Jurkat, Clone E6-1 (cell line): Measurements from ENCODE around the gene ANOS1.

Source experiments
- DNase-seq: peaks from one replicate; pipeline ENCODE4 v3.0.0-alpha.2; 2011; ENCODE audit warnings: low read depth, low spot score
- H3K4me3 ChIP-seq: 2 replicates; pipeline ENCODE4 v1.5.1; 2011; ENCODE audit warnings: mild to moderate bottlenecking, low read length, control low read depth, moderate library complexity

ANOS1 gene

DNA sequence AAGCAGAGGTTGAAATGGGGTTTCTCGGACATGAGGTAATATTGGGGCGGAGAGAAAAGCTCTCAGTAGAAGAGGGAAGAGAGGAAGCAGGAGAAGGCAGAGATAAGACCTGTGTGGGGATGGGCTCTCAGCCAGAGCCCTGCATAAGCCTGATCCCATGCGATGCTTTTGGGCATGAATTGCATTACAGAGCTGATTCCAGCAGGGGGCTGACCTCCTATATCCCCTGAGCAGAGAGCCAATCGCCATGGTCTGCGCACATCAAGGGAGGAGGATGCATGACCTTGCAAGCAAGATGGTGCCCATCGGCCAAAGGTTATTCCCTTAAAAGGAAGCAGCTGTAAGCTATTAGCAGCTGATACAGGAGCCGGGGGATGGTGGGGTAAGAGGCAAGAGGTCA is 7.6 kb downstream of the ANOS1 start:
- no peak for DNase-seq

DNA sequence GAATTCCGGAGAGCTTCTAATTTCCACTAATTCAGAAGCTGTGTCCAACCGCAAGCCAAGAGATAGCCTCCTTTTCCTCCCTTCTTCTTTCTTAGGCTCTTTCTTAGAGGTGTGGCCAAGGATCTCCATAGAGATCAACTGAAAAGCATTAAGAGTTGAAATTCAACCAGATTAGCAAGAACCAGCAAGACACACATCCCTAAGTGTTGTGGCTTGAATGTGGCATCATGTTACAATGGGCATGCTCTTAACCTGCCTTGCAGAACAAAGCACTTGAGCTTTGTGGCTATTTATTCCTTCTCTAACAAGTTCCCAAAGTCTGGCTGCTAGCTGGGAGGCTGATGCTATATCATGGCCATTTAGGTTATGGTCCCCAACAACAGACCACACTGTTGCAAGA is 10.4 kb downstream of the ANOS1 start:
- no peak for DNase-seq
- H3K4me3 ChIP-seq: no peak overlapping the region

More for the DNA sequence above, 7.6 kb downstream of the ANOS1 start:
- no peak overlapping the region for H3K4me3 ChIP-seq

DNA sequence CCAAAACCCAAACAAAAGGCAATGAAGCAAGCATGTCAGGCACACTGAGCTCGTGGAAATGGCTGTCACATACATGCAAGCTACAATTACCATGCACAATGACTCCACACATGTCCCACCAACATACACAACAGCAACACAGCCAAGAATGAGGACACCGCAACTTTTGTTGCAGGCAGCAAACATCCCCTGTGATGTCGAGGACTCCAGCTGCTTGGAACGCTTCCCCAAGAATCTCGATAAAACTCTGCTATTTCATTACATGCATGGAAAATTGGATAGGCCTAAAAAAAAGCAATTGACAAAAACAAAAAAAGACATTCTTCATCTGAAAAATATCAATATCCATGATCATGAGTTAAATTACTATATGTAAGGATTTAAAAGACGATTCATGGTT is 11.8 kb downstream of the ANOS1 start:
- H3K4me3 ChIP-seq: no peak overlapping the region
- no peak for DNase-seq

DNA sequence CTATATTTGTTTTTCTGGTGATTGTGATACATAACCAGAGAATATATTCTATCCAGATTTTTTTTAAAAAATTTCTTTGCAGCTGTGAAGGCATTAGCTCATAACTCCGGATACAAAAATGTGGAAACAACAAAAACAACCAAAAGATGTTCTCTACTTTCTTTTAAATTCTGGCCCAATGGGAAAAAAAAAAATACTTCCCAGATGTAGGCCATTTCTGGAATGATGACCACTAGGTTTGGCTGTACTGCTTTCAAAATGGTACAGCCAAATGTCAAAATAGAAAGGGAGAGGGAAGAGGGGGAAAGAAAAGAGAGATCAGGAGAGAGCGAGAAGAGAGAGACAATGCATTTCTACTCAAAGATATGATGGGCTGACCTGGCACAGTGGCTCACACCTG is 14.6 kb downstream of the ANOS1 start:
- no peak overlapping the region for H3K4me3 ChIP-seq
- no peak for DNase-seq

DNA sequence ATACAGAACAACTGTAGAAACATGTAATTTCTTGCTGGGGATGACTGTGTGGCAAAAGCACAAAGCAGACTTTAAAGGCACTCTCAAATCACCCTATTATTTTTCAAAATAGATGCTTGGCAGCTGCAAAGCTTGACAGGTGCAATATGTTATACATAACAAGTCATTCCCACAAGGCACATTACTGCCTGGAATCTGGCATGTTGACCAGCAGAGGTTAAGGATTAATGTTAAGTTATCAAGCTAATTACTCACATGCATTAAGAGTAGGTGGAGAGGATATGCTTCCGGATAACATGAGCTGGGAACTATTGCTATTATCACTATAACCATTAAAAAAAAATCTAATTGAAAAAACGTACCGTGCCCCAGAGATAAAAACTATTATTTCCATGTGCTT is 17.8 kb downstream of the ANOS1 start:
- no peak for DNase-seq
- H3K4me3 ChIP-seq: no peak overlapping the region

DNA sequence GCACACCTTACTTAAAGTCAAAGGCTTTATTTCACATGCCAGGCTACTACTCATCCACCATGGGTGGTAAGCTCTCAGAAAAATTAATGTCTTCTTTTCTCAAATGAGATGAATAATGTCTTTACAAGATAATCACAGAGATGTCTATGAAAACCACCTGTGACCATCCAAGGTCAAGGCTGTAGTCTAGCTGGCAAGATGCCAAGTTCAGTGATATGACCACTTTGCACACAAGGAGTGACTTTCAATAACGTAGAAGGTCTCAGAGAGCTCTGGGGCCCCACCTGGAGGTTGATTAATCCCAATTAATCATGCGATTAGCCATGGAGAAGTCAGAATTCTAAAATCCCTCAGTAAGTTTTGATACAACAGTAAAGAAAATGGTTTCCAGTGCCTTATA is 20.5 kb downstream of the ANOS1 start:
- no peak for DNase-seq
- H3K4me3 ChIP-seq: no peak overlapping the region

DNA sequence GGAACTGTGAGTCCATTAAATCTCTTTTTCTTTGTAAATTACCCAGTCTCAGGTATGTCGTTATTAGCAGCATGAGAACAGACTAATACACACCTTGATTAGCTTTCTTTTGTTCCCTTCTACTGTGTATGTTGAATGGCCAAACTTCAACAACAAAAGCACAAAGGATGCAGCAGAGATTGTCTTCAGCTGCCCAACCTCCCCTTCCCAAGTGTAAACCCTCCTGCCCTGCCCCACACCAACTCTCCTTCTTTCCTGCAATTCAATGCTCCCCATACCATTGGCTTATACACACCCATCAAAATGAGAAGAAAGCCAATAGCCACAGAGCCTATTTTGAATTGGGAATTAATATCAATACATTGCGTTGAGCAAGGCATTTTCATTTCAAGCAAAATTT is 27.8 kb downstream of the ANOS1 start:
- DNase-seq: no peak
- H3K4me3 ChIP-seq: no peak overlapping the region

DNA sequence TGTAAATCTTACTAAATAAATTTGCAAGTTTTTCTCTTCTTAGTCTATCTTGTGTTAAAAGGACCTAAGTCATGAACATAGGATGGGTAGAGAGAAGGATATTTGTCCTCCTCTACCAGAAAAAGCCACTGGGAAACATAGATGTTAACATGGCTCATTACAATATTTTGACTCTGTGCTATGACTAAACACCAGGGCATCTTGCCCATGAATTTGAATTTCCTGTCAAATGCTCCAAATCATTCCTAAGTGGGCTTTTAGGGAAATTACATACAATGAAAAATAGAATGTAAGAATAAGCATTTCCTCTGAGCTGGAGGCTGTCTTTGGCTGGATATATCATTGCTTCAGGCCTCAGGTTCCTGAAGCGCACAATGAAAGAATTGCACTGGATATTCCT is 39.1 kb downstream of the ANOS1 start:
- H3K4me3 ChIP-seq: no peak overlapping the region
- DNase-seq: no peak

DNA sequence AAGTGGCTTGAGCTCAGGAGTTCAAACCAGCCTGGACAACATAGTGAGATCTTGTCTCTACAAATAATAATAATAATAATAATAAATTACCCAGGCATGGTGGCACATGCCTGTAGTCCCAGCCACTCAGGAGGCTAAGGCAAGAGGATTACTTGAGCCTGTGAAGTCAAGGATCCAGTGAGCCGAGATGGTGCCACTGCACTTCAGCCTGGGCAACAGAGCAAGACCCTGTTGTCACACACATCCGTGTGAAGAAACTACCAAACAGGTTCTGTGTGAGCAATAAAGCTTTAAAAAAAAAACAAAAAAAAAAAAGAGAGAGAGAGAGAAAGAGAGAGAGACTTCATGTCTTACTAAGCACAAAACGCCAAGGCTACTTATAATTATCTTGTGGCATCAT is 42.5 kb downstream of the ANOS1 start:
- no peak overlapping the region for H3K4me3 ChIP-seq
- no peak for DNase-seq

DNA sequence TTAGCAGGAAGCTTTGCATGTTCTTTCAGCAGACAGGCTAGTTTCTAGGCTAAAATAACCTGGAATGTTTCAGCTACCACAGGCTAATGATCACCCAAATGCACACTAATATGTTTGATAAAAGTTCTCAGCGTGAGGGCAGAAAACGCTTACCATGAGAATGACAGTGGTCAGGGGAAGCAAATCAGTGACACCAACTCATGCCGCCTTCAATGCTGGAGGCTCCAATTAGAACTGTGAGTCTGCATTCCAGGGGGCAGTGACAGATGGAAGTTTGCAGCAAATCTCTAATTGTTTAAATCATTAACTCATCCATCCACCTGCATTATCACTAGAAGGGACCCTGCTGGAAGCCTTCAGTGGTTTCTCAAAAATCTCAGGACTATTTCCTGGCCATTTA is 43.2 kb downstream of the ANOS1 start:
- H3K4me3 ChIP-seq: no peak overlapping the region

DNA sequence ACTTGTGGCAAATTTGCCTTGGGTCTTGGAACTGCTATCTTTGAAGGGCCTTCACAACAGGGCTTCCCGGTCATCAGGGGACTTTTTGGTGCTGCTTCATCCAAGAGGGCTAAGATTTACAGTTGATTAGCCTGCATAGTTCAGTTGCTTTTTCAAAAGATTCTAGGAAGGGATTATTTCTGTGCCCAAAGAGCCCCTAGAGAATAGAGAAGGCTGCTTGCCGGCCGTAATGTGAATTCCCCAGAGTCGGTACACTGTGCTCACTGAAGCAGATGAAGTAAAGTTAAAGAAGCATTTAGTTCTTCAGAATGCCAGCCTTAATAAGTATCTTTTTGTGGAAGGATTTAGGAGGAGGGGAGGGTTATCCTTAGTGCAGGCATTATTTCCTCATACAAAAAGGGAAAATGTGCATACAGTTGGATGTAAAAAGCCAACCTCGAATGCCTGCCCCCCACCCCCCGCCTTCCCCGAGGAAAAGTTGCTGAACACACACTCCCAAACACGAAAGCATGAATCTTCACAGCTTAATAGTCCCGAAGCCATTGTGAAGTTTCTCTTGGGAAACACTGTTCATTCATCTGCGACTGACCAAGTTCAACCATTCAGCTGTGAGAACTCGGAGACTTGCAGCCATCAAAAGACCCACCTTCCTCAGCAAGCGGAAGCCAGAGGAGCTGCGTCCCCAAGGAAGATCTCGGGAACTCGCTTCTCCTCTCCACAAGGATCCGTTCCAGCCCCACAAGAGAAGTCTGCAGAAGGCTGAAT is 47.6 kb downstream of the ANOS1 start:
- no peak overlapping the region for H3K4me3 ChIP-seq
- no peak for DNase-seq

More for the DNA sequence above, 43.2 kb downstream of the ANOS1 start:
- no peak for DNase-seq

DNA sequence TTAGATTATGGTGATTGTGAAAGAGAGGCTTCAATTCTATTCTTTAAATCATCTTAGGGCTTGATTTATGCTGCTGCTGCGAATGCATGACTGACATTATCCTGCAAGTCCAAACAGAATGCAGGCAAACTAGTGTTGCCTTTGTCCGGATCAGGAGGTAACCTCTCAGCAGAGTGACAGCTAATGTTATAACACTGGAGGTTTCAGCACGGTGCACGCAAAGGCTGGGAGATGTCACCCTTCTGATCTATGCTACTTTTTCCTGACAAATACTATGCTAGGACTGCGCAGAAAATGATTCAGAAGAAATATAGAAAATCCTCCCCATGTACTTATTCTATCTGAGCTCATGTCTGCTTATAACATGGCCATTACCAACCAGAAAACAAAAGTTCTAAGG is 48.2 kb downstream of the ANOS1 start:
- no peak overlapping the region for H3K4me3 ChIP-seq
- DNase-seq: no peak

DNA sequence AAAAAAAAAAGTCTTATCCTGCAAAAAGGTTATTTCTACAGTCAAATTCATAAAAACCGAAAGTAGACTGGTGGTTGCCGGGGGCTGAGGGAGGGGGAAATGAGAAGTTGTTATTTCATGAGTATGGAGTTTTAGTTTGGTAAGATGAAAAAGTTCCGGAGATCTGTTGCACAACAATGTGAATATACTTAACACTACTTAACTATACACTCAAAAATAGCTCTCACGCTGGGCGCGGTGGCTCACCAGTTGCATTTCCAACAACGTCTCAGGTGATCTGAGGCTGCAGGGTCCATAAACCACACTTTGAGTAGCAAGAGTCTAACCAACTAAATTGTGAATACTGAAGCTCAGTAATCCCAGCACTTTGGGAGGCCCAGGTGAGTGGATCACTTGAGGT is 52.4 kb downstream of the ANOS1 start:
- H3K4me3 ChIP-seq: no peak overlapping the region
- no peak for DNase-seq

DNA sequence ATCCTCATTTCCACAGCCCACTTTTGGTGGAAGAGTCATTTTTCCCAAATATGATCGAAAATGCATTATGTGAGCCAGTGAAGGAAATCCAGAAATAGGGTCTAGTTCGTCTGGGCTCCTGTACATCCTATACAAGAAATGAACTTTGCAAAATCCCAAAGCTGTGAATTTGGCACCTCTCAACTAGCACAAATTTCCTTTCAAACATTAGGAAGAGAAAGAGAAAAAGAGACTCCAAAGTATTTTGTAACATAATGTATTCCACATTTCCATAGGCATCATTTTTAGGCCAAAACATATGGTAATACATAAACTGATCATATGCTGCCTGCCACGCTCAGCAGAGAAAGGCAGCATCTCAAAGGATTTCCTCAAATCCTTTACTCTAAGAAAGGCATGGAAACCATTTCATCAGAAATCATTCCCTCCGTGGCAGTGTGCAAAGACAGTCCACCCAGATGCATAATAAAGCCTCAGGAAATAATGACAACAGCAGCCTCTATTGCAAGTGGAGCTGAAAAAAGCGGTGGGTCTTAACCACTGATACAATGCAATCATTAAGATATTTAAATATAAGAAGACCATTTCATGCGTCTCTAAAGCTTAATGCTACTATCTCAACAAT is 56.8 kb downstream of the ANOS1 start:
- H3K4me3 ChIP-seq: no peak overlapping the region

DNA sequence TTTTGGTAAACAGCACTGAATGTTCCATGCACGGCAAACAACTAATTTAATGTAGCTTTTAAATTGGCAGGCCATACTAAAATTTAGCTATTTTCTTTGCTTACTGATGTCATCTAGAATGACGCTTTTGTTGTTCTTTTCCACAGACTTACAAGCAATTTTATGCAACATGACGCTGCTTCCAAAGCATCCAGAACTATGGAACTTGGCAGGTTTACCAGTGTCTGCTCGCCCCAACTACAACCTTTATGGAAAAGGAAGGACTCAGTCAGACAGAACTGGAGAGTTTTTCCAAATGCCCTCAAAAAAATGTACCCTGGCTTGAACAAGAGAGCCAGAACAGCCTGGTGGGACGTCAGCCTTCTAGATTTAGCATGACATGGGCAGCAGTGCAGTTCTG is 58.7 kb downstream of the ANOS1 start:
- no peak for DNase-seq
- no peak overlapping the region for H3K4me3 ChIP-seq

More for the DNA sequence above, 56.8 kb downstream of the ANOS1 start:
- no peak for DNase-seq

DNA sequence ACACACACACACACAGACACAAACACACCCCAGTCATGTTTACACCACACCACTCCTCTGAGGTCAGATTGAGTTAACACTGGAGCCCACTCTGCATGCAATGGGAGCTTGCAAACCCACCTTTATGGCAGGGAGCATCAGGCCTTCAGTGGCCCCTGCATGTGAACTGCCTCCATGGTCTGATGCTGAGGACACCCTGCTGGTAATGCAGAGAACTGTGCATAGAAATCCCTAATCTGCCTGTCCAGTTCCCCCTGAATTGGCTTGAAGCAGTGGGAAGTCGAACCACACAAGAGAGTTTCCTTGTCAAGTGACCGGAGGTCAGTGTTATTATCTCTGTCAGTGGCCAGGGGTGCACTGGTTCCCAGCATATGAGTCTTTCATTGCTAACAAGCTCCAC is 59.8 kb downstream of the ANOS1 start:
- no peak for DNase-seq
- H3K4me3 ChIP-seq: no peak overlapping the region

DNA sequence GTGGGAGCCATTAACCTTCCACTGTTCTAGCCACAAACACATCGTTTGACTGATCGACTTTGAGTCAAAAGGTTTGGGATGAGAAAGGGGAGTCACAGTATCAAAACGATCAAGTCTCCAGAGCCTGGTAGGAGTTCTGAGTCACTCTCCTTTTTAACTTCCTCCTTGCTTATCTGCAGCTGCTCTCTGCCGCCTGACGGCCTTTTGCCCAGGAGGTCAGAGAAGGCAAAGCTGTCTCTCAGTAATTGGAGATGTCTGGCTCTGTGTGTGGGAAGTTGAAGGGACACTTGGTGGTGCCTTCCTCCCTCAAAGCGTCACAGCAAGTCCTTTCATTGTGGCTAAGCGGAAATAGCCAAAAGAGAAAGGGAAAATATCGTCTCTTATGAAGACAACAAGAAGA is 63.1 kb downstream of the ANOS1 start:
- H3K4me3 ChIP-seq: no peak overlapping the region
- DNase-seq: no peak

DNA sequence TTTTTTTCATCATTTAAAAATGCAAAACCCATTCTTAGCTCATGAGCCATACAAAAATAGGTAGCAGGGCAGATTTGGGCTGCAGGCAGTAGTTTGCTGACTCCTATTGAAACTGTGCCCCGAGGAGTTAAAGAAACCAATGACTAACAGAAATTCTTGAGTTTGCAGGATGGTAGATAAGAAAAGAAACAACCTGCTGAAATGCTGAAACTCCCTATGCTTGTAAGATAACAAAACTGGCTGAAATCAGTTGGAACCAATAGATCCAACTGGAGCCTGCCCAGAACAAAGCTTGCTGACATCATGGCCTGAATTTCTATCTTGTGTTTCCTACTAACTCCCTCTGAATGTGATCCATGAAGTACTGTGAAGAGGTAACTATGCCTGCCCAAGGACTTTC is 68.6 kb downstream of the ANOS1 start:
- no peak for DNase-seq
- no peak overlapping the region for H3K4me3 ChIP-seq

DNA sequence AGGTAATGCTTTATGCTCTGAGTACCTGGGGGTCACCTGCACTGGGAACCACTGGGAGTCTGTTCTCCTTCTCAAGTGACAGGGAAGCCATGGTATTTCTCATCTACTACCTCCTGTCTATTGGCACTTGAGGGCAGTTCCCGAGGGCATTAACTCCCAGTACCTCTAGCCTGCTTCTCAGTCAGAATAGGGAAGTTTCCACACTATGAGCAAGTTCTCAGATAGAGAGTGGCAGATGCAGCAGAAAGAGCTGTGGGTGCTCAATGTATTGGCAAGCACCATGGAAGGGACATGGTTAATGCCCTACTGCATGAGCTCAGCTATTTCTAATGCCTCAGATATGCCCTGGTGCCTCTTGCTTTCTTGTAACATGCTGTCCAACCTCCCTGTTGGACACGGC is 74.1 kb downstream of the ANOS1 start:
- no peak overlapping the region for H3K4me3 ChIP-seq
- no peak for DNase-seq

DNA sequence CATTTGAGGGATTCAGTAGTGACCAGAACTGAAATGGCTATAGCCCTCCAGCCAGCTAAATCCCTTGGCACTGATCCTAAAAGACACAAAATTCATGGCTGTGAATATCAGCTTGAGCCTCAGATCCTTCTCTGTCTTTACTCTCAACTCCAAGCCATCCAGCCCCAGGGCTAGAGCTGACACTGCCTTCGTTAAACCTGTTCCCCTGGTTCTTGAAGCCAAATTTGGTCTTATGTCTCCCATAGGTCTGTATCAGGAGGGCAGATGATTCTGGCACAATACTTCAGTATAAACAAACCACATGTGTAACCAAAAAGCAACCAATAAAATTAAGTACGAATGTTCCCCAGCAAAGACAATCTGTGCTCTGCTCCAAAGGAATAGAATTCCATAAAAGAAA is 78.0 kb downstream of the ANOS1 start:
- no peak overlapping the region for H3K4me3 ChIP-seq
- no peak for DNase-seq

DNA sequence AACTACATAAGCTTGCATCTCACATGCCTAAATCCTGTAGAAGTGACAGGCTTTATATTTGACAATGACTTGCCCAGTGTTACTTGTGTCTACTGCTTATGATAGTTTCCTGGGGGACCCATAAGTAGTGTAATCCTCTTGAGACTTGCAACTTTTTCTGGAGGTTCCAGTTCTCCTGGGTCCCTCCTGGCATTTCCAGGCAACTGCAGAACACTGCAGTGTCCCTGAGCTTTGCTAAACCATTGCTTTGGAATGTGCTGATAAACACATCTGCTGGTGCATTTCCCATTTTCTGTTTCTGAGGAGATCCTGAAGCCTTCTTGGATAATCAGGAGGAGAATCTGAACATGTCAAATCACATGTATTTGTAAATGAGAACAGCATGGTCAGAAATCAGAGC is 82.0 kb downstream of the ANOS1 start:
- DNase-seq: no peak
- H3K4me3 ChIP-seq: no peak overlapping the region
